VCaP (cell line): Measurements from ENCODE around the gene NOC4L.
"Not testable (repeated sequence)": the region's sequence is repeated elsewhere in the genome, so short reads cannot be mapped to it uniquely, and the experiment has no call there.

ENCODE experiments used
- H3K27ac ChIP-seq: fragments of 450-650 bp; 2 replicates; pipeline ENCODE4 v1.5.1; 2017
- TF ChIP-seq, protein P1 (sequence below): fragments of 450-650 bp; conservative IDR thresholded peaks from 2 replicates; pipeline ENCODE4 v1.5.1; 2017; ENCODE audit warnings: mild to moderate bottlenecking, moderate library complexity

NOC4L gene

DNA sequence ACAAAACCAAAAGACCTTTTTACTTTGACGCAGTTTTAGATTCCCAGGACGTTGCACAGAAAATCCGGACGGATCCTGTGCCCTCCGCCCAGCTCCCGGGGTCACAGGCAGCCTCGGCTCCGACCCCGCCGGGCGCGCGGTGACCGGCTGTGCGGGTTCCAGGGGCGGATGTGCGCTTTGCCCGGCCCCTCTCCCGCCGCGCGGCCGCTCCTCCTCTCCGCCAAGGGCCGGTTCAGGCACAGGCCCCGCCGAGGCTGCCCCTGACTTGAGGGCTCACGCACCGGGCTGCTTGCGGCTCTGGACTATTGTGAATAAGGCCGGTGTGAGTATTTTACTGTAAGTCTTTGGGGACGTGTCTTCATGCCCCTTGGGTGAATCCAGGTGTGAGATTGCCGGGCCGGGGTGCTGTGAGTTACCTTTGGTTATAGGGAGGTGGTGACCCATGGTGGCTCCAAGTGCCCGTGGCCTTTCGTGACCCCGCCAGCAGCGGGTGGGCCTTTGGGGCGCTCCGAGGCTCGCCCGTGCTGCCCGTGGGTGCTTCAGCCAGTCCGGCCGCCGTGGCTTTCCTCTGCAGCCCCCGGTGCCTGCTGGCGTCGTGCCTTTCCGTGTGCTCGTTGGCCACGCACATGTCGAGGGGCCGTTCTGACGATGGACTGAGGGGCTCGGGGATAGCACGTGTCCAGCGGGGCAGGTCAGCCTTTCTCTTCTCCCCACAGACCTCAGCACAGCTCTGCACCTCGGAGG, 45.9 kb downstream of the NOC4L start:
- TF ChIP-seq, protein P1, sequence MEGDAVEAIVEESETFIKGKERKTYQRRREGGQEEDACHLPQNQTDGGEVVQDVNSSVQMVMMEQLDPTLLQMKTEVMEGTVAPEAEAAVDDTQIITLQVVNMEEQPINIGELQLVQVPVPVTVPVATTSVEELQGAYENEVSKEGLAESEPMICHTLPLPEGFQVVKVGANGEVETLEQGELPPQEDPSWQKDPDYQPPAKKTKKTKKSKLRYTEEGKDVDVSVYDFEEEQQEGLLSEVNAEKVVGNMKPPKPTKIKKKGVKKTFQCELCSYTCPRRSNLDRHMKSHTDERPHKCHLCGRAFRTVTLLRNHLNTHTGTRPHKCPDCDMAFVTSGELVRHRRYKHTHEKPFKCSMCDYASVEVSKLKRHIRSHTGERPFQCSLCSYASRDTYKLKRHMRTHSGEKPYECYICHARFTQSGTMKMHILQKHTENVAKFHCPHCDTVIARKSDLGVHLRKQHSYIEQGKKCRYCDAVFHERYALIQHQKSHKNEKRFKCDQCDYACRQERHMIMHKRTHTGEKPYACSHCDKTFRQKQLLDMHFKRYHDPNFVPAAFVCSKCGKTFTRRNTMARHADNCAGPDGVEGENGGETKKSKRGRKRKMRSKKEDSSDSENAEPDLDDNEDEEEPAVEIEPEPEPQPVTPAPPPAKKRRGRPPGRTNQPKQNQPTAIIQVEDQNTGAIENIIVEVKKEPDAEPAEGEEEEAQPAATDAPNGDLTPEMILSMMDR: no peak
- H3K27ac ChIP-seq: peak overlapping the region; percentile 83

GRCh38 chr12:132190834-132191500, 46.7 kb downstream of the NOC4L start:
- peak overlapping the region; percentile 83 for H3K27ac ChIP-seq
- TF ChIP-seq, protein P1: no peak

DNA sequence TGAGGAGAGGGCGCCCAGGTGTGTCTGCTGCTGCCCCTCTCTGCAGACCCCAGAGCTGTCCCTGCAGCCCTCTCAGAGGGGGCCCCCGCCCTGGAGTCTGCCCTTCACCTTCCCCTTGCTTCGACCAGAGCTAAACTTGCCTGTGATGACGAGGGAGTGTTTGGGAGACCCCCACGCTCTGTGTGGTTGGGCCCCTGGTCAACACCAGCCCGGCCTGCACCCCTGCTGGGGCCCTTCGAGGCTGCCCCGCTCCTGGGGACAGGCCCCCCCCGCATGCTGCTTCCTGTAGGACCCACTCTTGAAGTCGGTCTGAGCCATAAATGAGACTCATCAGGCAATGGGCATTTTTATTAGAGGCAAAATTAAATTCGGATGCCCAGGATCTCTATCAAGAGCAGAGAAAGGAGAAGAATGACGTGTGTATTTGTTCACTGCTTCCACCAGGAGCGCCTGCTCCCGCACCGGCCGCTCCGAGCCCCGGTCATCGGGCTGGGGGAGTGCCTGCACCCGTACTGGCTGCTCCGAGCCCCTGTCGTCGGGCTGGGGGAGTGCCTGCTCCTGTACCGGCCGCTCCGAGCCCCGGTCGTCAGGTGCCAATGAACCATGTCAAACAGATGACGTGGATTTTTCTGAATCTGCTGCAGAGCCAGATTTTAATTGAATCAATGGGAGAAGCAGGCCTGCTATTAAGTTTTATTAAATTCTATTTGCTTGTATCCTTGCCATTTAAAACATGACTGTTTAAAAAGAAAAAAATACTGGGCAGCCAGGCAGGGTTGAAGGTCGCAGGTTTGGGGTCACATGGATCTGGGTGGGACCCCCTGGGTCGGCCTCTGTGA, 47.7 kb downstream of the NOC4L start:
- H3K27ac ChIP-seq: no peak overlapping the region
- TF ChIP-seq, protein P1: no peak

- no peak overlapping the region for H3K27ac ChIP-seq
- TF ChIP-seq, protein P1: peak; percentile 17; the same call in 1 of the 2 replicates
Measured at GRCh38 chr12:132194056-132194455, 49.8 kb downstream of the NOC4L start.

DNA sequence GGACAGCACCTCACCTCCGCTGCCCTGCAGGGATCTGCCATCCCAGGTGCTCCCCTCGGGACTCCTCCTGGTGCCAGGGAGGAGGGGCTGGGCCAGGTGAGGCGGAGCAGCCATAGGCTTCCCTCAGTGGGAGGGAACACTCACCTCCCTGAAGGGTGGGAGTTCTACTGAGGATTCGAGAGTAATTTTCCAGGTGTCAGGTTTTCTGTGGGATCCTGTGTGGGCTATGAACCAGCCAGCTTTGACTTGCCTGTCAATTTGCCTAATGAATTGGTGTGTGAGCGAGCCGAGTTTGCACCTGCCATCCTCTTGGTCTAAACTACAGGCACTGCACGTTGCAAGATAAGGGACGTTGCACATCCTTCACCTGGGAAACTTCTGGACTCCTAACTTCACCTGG, 50.3 kb downstream of the NOC4L start:
- TF ChIP-seq, protein P1: no peak
- H3K27ac ChIP-seq: no peak overlapping the region

GRCh38 chr12:132195242-132195641, 51.0 kb downstream of the NOC4L start:
- not testable (repeated sequence) for H3K27ac ChIP-seq

GRCh38 chr12:132196038-132196872, 52.0 kb downstream of the NOC4L start:
- H3K27ac ChIP-seq: no peak overlapping the region
- TF ChIP-seq, protein P1: no peak
